Loucy (cell line): ENCODE results near the gene SPDEF.

Source experiments
- H2AFZ ChIP-seq: fragments of 200-600 bp; sonication (generic); 2 replicates; pipeline ENCODE4 v1.6.0; 2016; ENCODE audit warnings: antibody characterized with exemption, mild to moderate bottlenecking, low read length, moderate library complexity
- H3F3A ChIP-seq: fragments of 200-600 bp; 2 replicates; pipeline ENCODE4 v1.6.0; 2016; ENCODE audit warnings: antibody characterized with exemption, low read depth, mild to moderate bottlenecking
- H3K27me3 ChIP-seq: fragments of 200-600 bp; sonication (generic); 2 replicates; pipeline ENCODE4 v1.6.1; 2014; ENCODE audit warnings: low read length, mild to moderate bottlenecking; ENCODE audit not compliant: insufficient read depth, poor library complexity, severe bottlenecking
- H3K36me3 ChIP-seq: fragments of 200-600 bp; sonication (generic); 2 replicates; pipeline ENCODE4 v1.6.1; 2016; ENCODE audit warnings: low read length; ENCODE audit not compliant: insufficient read depth
- H3K4me1 ChIP-seq: fragments of 200-600 bp; sonication (generic); 2 replicates; pipeline ENCODE4 v1.5.1; 2014; ENCODE audit warnings: low read length, mild to moderate bottlenecking; ENCODE audit not compliant: insufficient read depth, poor library complexity, severe bottlenecking
- H3K4me2 ChIP-seq: fragments of 200-600 bp; sonication (generic); 2 replicates; pipeline ENCODE4 v1.6.0; 2014; ENCODE audit warnings: antibody characterized with exemption, low read length, low read depth, mild to moderate bottlenecking; ENCODE audit not compliant: poor library complexity, severe bottlenecking
- H3K4me3 ChIP-seq: fragments of 200-600 bp; sonication (generic); 2 replicates; pipeline ENCODE4 v1.5.1; 2014; ENCODE audit warnings: low read length, mild to moderate bottlenecking, mixed read lengths; ENCODE audit not compliant: poor library complexity, severe bottlenecking
- H3K79me2 ChIP-seq: fragments of 200-600 bp; sonication (generic); 2 replicates; pipeline ENCODE4 v1.6.1; 2014; ENCODE audit warnings: low read length; ENCODE audit not compliant: insufficient read depth
- H3K9ac ChIP-seq: fragments of 200-600 bp; sonication (generic); 2 replicates; pipeline ENCODE4 v1.6.0; 2014; ENCODE audit warnings: mild to moderate bottlenecking, low read depth, low read length, moderate library complexity; ENCODE audit not compliant: poor library complexity, severe bottlenecking
- H3K9me2 ChIP-seq: fragments of 200-600 bp; sonication (generic); replicated peaks from 2 replicates; pipeline ENCODE4 v1.6.1; 2016; ENCODE audit warnings: low read depth, low read length, mixed read lengths
- H3K9me3 ChIP-seq: fragments of 200-600 bp; sonication (generic); 2 replicates; pipeline ENCODE4 v1.6.1; 2014; ENCODE audit warnings: mild to moderate bottlenecking, antibody characterized with exemption, low read length, low read depth; ENCODE audit not compliant: insufficient read depth
- H4K20me1 ChIP-seq: fragments of 200-600 bp; sonication (generic); 2 replicates; pipeline ENCODE4 v1.6.0; 2014; ENCODE audit warnings: antibody characterized with exemption, low read length, mild to moderate bottlenecking; ENCODE audit not compliant: insufficient read depth, poor library complexity, severe bottlenecking
- CTCF ChIP-seq: fragments of 200-600 bp; sonication (generic); conservative IDR thresholded peaks from 2 replicates; pipeline ENCODE4 v1.5.1; 2014; ENCODE audit warnings: mild to moderate bottlenecking, antibody characterized with exemption, low read length
- EZH2phosphoT487 ChIP-seq: fragments of 200-600 bp; IDR thresholded peaks from 2 replicates; pipeline ENCODE4 v1.6.1; 2018; ENCODE audit warnings: antibody characterized with exemption, mild to moderate bottlenecking, moderate library complexity, borderline replicate concordance

The SPDEF gene

DNA sequence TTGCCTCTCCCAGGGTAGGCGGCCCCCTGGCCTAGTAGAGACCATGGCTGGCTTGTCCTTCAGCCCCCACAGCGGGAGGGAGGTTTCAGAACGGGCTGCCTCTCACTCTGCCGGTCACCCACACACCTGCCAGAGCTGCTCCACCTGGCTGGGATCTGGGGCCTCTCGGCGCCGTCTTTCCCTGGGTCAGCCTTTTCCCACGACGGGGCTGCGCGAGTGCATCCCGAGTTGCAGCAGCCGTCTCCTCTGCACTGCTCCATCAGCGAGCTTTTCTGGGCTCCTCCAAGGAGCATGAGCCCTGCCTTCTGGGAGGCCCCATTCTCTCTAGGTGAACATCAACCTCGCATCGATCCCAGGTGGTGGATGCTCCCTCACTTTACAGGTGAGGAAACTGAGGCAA is 15.9 kb upstream of the SPDEF start:
- TF ChIP-seq CTCF (no peak), EZH2phosphoT487 (no peak)
- Histone ChIP-seq H3K9me3 (no peaks in the 10 kb centered on the region), H3K27me3 (no peaks in the 10 kb centered on the region), H3K4me3 (no peak overlapping the region), H4K20me1 (no peaks in the 10 kb centered on the region), H2AFZ (no peak overlapping the region), H3K4me1 (no peaks in the 10 kb centered on the region), H3F3A (no peaks in the 10 kb centered on the region), H3K9ac (no peak overlapping the region), H3K9me2 (no peaks in the 10 kb centered on the region), H3K79me2 (no peaks in the 10 kb centered on the region), H3K4me2 (no peak overlapping the region), H3K36me3 (no peaks in the 10 kb centered on the region)

GRCh38 chr6:34571388-34571787 is 15.3 kb upstream of the SPDEF start:
- Histone ChIP-seq H3F3A (no peaks in the 10 kb centered on the region), H3K79me2 (no peaks in the 10 kb centered on the region), H3K9me2 (no peaks in the 10 kb centered on the region), H4K20me1 (no peaks in the 10 kb centered on the region), H3K9ac (no peak overlapping the region), H3K4me2 (no peak overlapping the region), H3K36me3 (no peaks in the 10 kb centered on the region), H2AFZ (no peak overlapping the region), H3K4me1 (no peaks in the 10 kb centered on the region), H3K9me3 (no peaks in the 10 kb centered on the region), H3K4me3 (no peak overlapping the region), H3K27me3 (no peaks in the 10 kb centered on the region)
- TF ChIP-seq EZH2phosphoT487 (no peak), CTCF (no peak)

GRCh38 chr6:34570066-34570833 is 14.1 kb upstream of the SPDEF start:
- H3K9me3 ChIP-seq: no peaks in the 10 kb centered on the region
- H3K27me3 ChIP-seq: no peaks in the 10 kb centered on the region
- TF ChIP-seq CTCF (no peak), EZH2phosphoT487 (no peak)
- H2AFZ ChIP-seq: no peak overlapping the region
- no peak overlapping the region for H3K4me3 ChIP-seq
- H3F3A ChIP-seq: no peaks in the 10 kb centered on the region
- no peaks in the 10 kb centered on the region for H3K79me2 ChIP-seq
- no peaks in the 10 kb centered on the region for H3K36me3 ChIP-seq
- no peaks in the 10 kb centered on the region for H3K4me1 ChIP-seq
- H3K9ac ChIP-seq: no peak overlapping the region
- no peaks in the 10 kb centered on the region for H4K20me1 ChIP-seq
- no peak overlapping the region for H3K4me2 ChIP-seq
- no peaks in the 10 kb centered on the region for H3K9me2 ChIP-seq
